ENCODE results near the gene PXK. TPM values are rescaled to one million over a fixed set of nuclear protein-coding genes. Genes with fewer than 3 reads are reported as not detected.

PXK gene
- total and polyA plus RNA-seq, 4 experiments from 2014 or later, result 20.0 to 28.7 (median 21.8) TPM

GRCh38 chr3:58414538-58415197, 82.0 kb downstream of the PXK start:
- Histone ChIP-seq H3K27ac (ENCODE audit: low read depth, low read length) (no peak overlapping the region), H3K9me3 (ENCODE audit: control insufficient read depth in 1 of 2, low read length in 2 of 2) (no peaks in the 10 kb centered on the region), H3K36me3 (ENCODE audit: insufficient read depth, low read length) (peaks cover 9% of the 10 kb centered on the region), H3K27me3 (ENCODE audit: insufficient read depth, low read length) (no peaks in the 10 kb centered on the region), H3K4me1 (ENCODE audit: insufficient read depth, low read length) (no peaks in the 10 kb centered on the region), H3K4me3 (ENCODE audit: low read length in 2 of 2) (no peak overlapping the region)
- Mint-ChIP-seq H3K27me3 (no peaks in the 10 kb centered on the region), H3K27ac (peak overlapping the region in 1 of 7 donors; percentile 47), H3K9me3 (peaks cover 0 to 2% (median 0%) of the 10 kb centered on the region in 8 donors), H3K4me1 (peaks cover 0 to 6% (median 4%) of the 10 kb centered on the region in 4 donors), H3K4me3 (no peak overlapping the region), H3K36me3 (peaks cover 24 to 32% of the 10 kb centered on the region in 2 donors)
- intact Hi-C loops (cut with micrococcal nuclease), result loop anchor here (1.0 kb wide), 6 partner anchors 81 to 227 kb away; partner anchors contain the start of gene ABHD6
- peak; percentile 46 to 65 (median 53) for DNase-seq
- ChIA-PET POLR2A (ENCODE audit: partially characterized antibody) (interaction anchor here (1.3 to 3.1 kb wide), 2 partner anchors 19 to 177 kb away, joined by 3 to 8 read pairs; partner anchors contain the start of genes ABHD6 and PDHB), CTCF (ENCODE audit: partially characterized antibody) (interaction anchor here (0.8 to 4.7 kb wide), 17 partner anchors 14 to 236 kb away, joined by 3 to 50 read pairs (median 5); partner anchors contain the start of genes HTD2, KCTD6, PDHB and RPP14)

GRCh38 chr3:58416191-58416590, 83.5 kb downstream of the PXK start:
- no peak overlapping the region for H3K4me3 ChIP-seq (ENCODE audit: low read length in 2 of 2)
- CTCF ChIA-PET (ENCODE audit: partially characterized antibody), result interaction anchor here (0.6 to 4.7 kb wide), 14 partner anchors 13 to 228 kb away, joined by 3 to 50 read pairs (median 4); partner anchors contain the start of genes HTD2, KCTD6, PDHB and RPP14
- intact Hi-C loops (cut with micrococcal nuclease), result no loop called here
- H3K4me1 Mint-ChIP-seq, result peaks cover 0 to 6% (median 4%) of the 10 kb centered on the region in 4 donors
- H3K4me1 ChIP-seq (ENCODE audit: insufficient read depth, low read length), result no peaks in the 10 kb centered on the region
- peaks cover 0 to 2% (median 0%) of the 10 kb centered on the region in 8 donors for H3K9me3 Mint-ChIP-seq
- H3K27ac Mint-ChIP-seq, result no peak overlapping the region
- H3K9me3 ChIP-seq (ENCODE audit: control insufficient read depth in 1 of 2, low read length in 2 of 2), result no peaks in the 10 kb centered on the region
- peaks cover 1% of the 10 kb centered on the region for H3K36me3 ChIP-seq (ENCODE audit: insufficient read depth, low read length)
- POLR2A ChIA-PET (ENCODE audit: partially characterized antibody), result interaction anchor here (3.1 kb wide), 1 partner anchor 18 kb away, joined by 8 read pairs; the partner anchor contains the start of gene PDHB
- H3K36me3 Mint-ChIP-seq, result peaks cover 10 to 26% of the 10 kb centered on the region in 2 donors
- DNase-seq, result no peak
- H3K27me3 ChIP-seq (ENCODE audit: insufficient read depth, low read length), result no peaks in the 10 kb centered on the region
- no peak overlapping the region for H3K27ac ChIP-seq (ENCODE audit: low read depth, low read length)
- no peaks in the 10 kb centered on the region for H3K27me3 Mint-ChIP-seq
- H3K4me3 Mint-ChIP-seq, result no peak overlapping the region

GRCh38 chr3:58417075-58417474, 84.4 kb downstream of the PXK start:
- peak overlapping the region in 1 of 7 donors; percentile 15 for H3K27ac Mint-ChIP-seq

GRCh38 chr3:58418227-58418626, 85.5 kb downstream of the PXK start:
- ChIA-PET CTCF (ENCODE audit: partially characterized antibody) (interaction anchor here (1.5 to 4.7 kb wide), 2 partner anchors 9 to 99 kb away, joined by 4 to 50 read pairs; no protein-coding TSS in a partner anchor), POLR2A (ENCODE audit: partially characterized antibody) (no interaction called here)
- Histone ChIP-seq H3K4me1 (ENCODE audit: insufficient read depth, low read length) (no peaks in the 10 kb centered on the region), H3K27me3 (ENCODE audit: insufficient read depth, low read length) (no peaks in the 10 kb centered on the region), H3K9me3 (ENCODE audit: control insufficient read depth in 1 of 2, low read length in 2 of 2) (no peaks in the 10 kb centered on the region), H3K36me3 (ENCODE audit: insufficient read depth, low read length) (peaks cover 4% of the 10 kb centered on the region), H3K27ac (ENCODE audit: low read depth, low read length) (no peak overlapping the region), H3K4me3 (ENCODE audit: low read length in 2 of 2) (no peak overlapping the region)
- H3K36me3 Mint-ChIP-seq, result peaks cover 7 to 31% of the 10 kb centered on the region in 2 donors
- H3K4me1 Mint-ChIP-seq, result peaks cover 0 to 8% (median 4%) of the 10 kb centered on the region in 4 donors
- no peaks in the 10 kb centered on the region for H3K9me3 Mint-ChIP-seq
- H3K27me3 Mint-ChIP-seq, result no peaks in the 10 kb centered on the region
- peak overlapping the region in 1 of 7 donors; percentile 21 for H3K27ac Mint-ChIP-seq
- no peak overlapping the region for H3K4me3 Mint-ChIP-seq
- DNase-seq, result no peak
- intact Hi-C loops (cut with micrococcal nuclease), result no loop called here

More at GRCh38 chr3:58417075-58417474, 84.4 kb downstream of the PXK start:
- H3K9me3 ChIP-seq (ENCODE audit: control insufficient read depth in 1 of 2, low read length in 2 of 2), result no peaks in the 10 kb centered on the region
- H3K36me3 ChIP-seq (ENCODE audit: insufficient read depth, low read length), result no peaks in the 10 kb centered on the region
- POLR2A ChIA-PET (ENCODE audit: partially characterized antibody), result interaction anchor here (3.1 kb wide), 1 partner anchor 17 kb away, joined by 8 read pairs; the partner anchor contains the start of gene PDHB
- H3K4me3 Mint-ChIP-seq, result no peak overlapping the region
- H3K9me3 Mint-ChIP-seq, result peaks cover 0 to 2% (median 0%) of the 10 kb centered on the region in 8 donors
- DNase-seq, result no peak
- H3K4me3 ChIP-seq (ENCODE audit: low read length in 2 of 2), result no peak overlapping the region
- no peak overlapping the region for H3K27ac ChIP-seq (ENCODE audit: low read depth, low read length)
- no peaks in the 10 kb centered on the region for H3K27me3 Mint-ChIP-seq
- H3K27me3 ChIP-seq (ENCODE audit: insufficient read depth, low read length), result no peaks in the 10 kb centered on the region
- H3K4me1 ChIP-seq (ENCODE audit: insufficient read depth, low read length), result no peaks in the 10 kb centered on the region
- CTCF ChIA-PET (ENCODE audit: partially characterized antibody), result interaction anchor here (4.7 kb wide), 1 partner anchor 98 kb away, joined by 50 read pairs; no protein-coding TSS in a partner anchor
- intact Hi-C loops (cut with micrococcal nuclease), result no loop called here
- peaks cover 11 to 28% of the 10 kb centered on the region in 2 donors for H3K36me3 Mint-ChIP-seq
- H3K4me1 Mint-ChIP-seq, result peaks cover 0 to 6% (median 4%) of the 10 kb centered on the region in 4 donors

- CTCF ChIA-PET (ENCODE audit: partially characterized antibody), result interaction anchor here (1.0 to 1.1 kb wide), 3 partner anchors 9 to 113 kb away, joined by 3 to 4 read pairs (median 3); no protein-coding TSS in a partner anchor
- Mint-ChIP-seq H3K4me3 (no peak overlapping the region), H3K9me3 (no peaks in the 10 kb centered on the region), H3K4me1 (peaks cover 0 to 1% (median 0%) of the 10 kb centered on the region in 4 donors), H3K27ac (peak overlapping the region in 3 of 7 donors; percentile 50 to 82 (median 78)), H3K36me3 (peaks cover 11 to 41% of the 10 kb centered on the region in 2 donors), H3K27me3 (no peaks in the 10 kb centered on the region)
- Histone ChIP-seq H3K27me3 (ENCODE audit: insufficient read depth, low read length) (no peaks in the 10 kb centered on the region), H3K4me1 (ENCODE audit: insufficient read depth, low read length) (no peaks in the 10 kb centered on the region), H3K36me3 (ENCODE audit: insufficient read depth, low read length) (peaks cover 15% of the 10 kb centered on the region), H3K9me3 (ENCODE audit: control insufficient read depth in 1 of 2, low read length in 2 of 2) (no peaks in the 10 kb centered on the region), H3K27ac (ENCODE audit: low read depth, low read length) (no peak overlapping the region), H3K4me3 (ENCODE audit: low read length in 2 of 2) (no peak overlapping the region)
- intact Hi-C loops (cut with micrococcal nuclease), result no loop called here
- no peak for DNase-seq
- POLR2A ChIA-PET (ENCODE audit: partially characterized antibody), result no interaction called here
Observed at GRCh38 chr3:58419780-58420507, 87.3 kb downstream of the PXK start.

- Mint-ChIP-seq H3K9me3 (no peaks in the 10 kb centered on the region), H3K4me1 (peaks cover 0 to 1% (median 0%) of the 10 kb centered on the region in 4 donors), H3K4me3 (no peak overlapping the region), H3K27ac (peak overlapping the region in 3 of 7 donors; percentile 2 to 66 (median 37)), H3K36me3 (peaks cover 18 to 50% of the 10 kb centered on the region in 2 donors), H3K27me3 (no peaks in the 10 kb centered on the region)
- no peak for DNase-seq
- no peaks in the 10 kb centered on the region for H3K9me3 ChIP-seq (ENCODE audit: control insufficient read depth in 1 of 2, low read length in 2 of 2)
- no peak overlapping the region for H3K4me3 ChIP-seq (ENCODE audit: low read length in 2 of 2)
- no peak overlapping the region for H3K27ac ChIP-seq (ENCODE audit: low read depth, low read length)
- POLR2A ChIA-PET (ENCODE audit: partially characterized antibody), result interaction anchor here (0.8 to 1.4 kb wide), 2 partner anchors 9 to 12 kb away, joined by 3 to 5 read pairs; partner anchors contain the start of gene PDHB
- peaks cover 18% of the 10 kb centered on the region for H3K36me3 ChIP-seq (ENCODE audit: insufficient read depth, low read length)
- intact Hi-C loops (cut with micrococcal nuclease), result no loop called here
- H3K4me1 ChIP-seq (ENCODE audit: insufficient read depth, low read length), result no peaks in the 10 kb centered on the region
- H3K27me3 ChIP-seq (ENCODE audit: insufficient read depth, low read length), result no peaks in the 10 kb centered on the region
- CTCF ChIA-PET (ENCODE audit: partially characterized antibody), result interaction anchor here (1.0 to 1.1 kb wide), 3 partner anchors 8 to 114 kb away, joined by 3 to 4 read pairs (median 3); no protein-coding TSS in a partner anchor
Observed at GRCh38 chr3:58421004-58421403, 88.3 kb downstream of the PXK start.
